ENCODE data around the gene FAM118B.

GRCh38 chr11:126210871-126211235 lies 729 bp upstream of the FAM118B start:
- TF ChIP-seq CTCF (IDR thresholded peaks at IDR 0.05) (no peak), POLR2AphosphoS5 (IDR thresholded peaks at IDR 0.05) (no peak), EP300 (IDR thresholded peaks at IDR 0.05) (no peak)

Data from stomach (tissue), 4 donors.